DND-41 (cell line): ENCODE data around the gene SYCP2L.

ENCODE experiments used
- CTCF ChIP-seq: IDR thresholded peaks from 2 replicates; pipeline ENCODE4 v1.5.1; 2012; ENCODE audit warnings: borderline replicate concordance, low read length, moderate library complexity, mild to moderate bottlenecking; ENCODE audit not compliant: poor library complexity, severe bottlenecking; ENCODE audit errors: extremely low read depth
- EZH2 ChIP-seq: IDR thresholded peaks from 3 replicates; pipeline ENCODE4 v1.6.1; 2012; ENCODE audit warnings: borderline replicate concordance, low read depth, mild to moderate bottlenecking, moderate library complexity, low read length, inconsistent platforms; ENCODE audit not compliant: severe bottlenecking

GRCh38 chr6:11021003-11021402 is 134.2 kb downstream of the SYCP2L start:
- TF ChIP-seq CTCF (no peak), EZH2 (no peak)
